Astrocyte (in vitro differentiated cells and primary cell): ENCODE data around the gene PPP1R1B. TPM values are rescaled to one million over a fixed set of nuclear protein-coding genes. Genes with fewer than 3 reads are reported as not detected.
A peak's percentile ranks its signal among the peaks of the same experiment; 100 is the strongest.

ENCODE experiments used
- DNase-seq: peaks from one replicate; pipeline ENCODE4 v3.0.0-alpha.2; 2010; ENCODE audit warnings: low read depth
- FAIRE-seq: peaks from 2 replicates; lab custom pipeline; 2011; peaks lifted over from hg19 to GRCh38; lab: Jason Lieb, UNC
- H2AFZ ChIP-seq: 2 replicates; pipeline ENCODE4 v1.6.0; 2012; ENCODE audit warnings: low read depth, low read length, inconsistent platforms
- H3K27ac ChIP-seq: 2 replicates; pipeline ENCODE4 v1.5.1; 2011; ENCODE audit warnings: low read depth, low read length, inconsistent platforms
- H3K27me3 ChIP-seq: 2 replicates; pipeline ENCODE4 v1.6.0; 2011; ENCODE audit warnings: low read length, inconsistent platforms; ENCODE audit not compliant: insufficient read depth
- H3K36me3 ChIP-seq: 2 replicates; pipeline ENCODE4 v1.5.1; 2011; ENCODE audit warnings: low read length, inconsistent platforms; ENCODE audit not compliant: insufficient read depth
- H3K4me1 ChIP-seq: 2 replicates; pipeline ENCODE4 v1.5.1; 2011; ENCODE audit warnings: low read length, inconsistent platforms; ENCODE audit not compliant: insufficient read depth
- H3K4me2 ChIP-seq: 2 replicates; pipeline ENCODE4 v1.6.0; 2012; ENCODE audit warnings: low read length, inconsistent platforms
- H3K4me3 ChIP-seq: 2 replicates; pipeline ENCODE4 v1.5.1; 2011; ENCODE audit warnings: low read depth, mild to moderate bottlenecking, low read length, inconsistent platforms; ENCODE audit not compliant: insufficient read depth
- H3K79me2 ChIP-seq: 2 replicates; pipeline ENCODE4 v1.6.0; 2012; ENCODE audit warnings: mild to moderate bottlenecking, low read length, inconsistent platforms; ENCODE audit not compliant: insufficient read depth
- H3K9ac ChIP-seq: 2 replicates; pipeline ENCODE4 v1.6.0; 2012; ENCODE audit warnings: mild to moderate bottlenecking, low read length, inconsistent platforms
- H3K9me3 ChIP-seq: 2 replicates; pipeline ENCODE4 v1.5.1; 2012; ENCODE audit warnings: low read depth, mild to moderate bottlenecking, low read length, inconsistent platforms; ENCODE audit not compliant: insufficient read depth
- H4K20me1 ChIP-seq: 2 replicates; pipeline ENCODE4 v1.6.0; 2012; ENCODE audit warnings: low read length, inconsistent platforms; ENCODE audit not compliant: insufficient read depth
- H3K27ac Mint-ChIP-seq: one replicate; pipeline ENCODE4 v1.8.0; 2021; ENCODE audit warnings: mild to moderate bottlenecking, mixed read lengths; ENCODE audit not compliant: unreplicated experiment
- H3K27me3 Mint-ChIP-seq: one replicate; pipeline ENCODE4 v1.8.0; 2021; ENCODE audit warnings: low read depth, mixed read lengths; ENCODE audit not compliant: unreplicated experiment
- H3K36me3 Mint-ChIP-seq: one replicate; pipeline ENCODE4 v1.8.0; 2021; ENCODE audit warnings: low read depth, mixed read lengths; ENCODE audit not compliant: unreplicated experiment
- H3K4me1 Mint-ChIP-seq: one replicate; pipeline ENCODE4 v1.8.0; 2021; ENCODE audit warnings: low read depth, mixed read lengths; ENCODE audit not compliant: unreplicated experiment
- H3K4me3 Mint-ChIP-seq: one replicate; pipeline ENCODE4 v1.8.0; 2021; ENCODE audit warnings: mild to moderate bottlenecking, moderate library complexity, mixed read lengths; ENCODE audit not compliant: unreplicated experiment
- H3K9me3 Mint-ChIP-seq: one replicate; pipeline ENCODE4 v1.8.0; 2021; ENCODE audit warnings: mild to moderate bottlenecking, mixed read lengths; ENCODE audit not compliant: unreplicated experiment
- EZH2 ChIP-seq: IDR thresholded peaks from 2 replicates; pipeline ENCODE4 v1.6.1; 2012; ENCODE audit warnings: mild to moderate bottlenecking, low read length, inconsistent platforms; ENCODE audit not compliant: insufficient read depth
- total RNA-seq: library from RNA; stranded (reverse); gene quantifications from 2 replicates; pipeline ENCODE4 v1.2.1, GENCODE V29; 2021
- TF ChIP-seq, protein P1 (sequence below): IDR thresholded peaks from 2 replicates; pipeline ENCODE4 v1.5.1; 2011; ENCODE audit warnings: low read depth, mild to moderate bottlenecking, inconsistent platforms, low read length, moderate library complexity; ENCODE audit not compliant: insufficient read depth

PPP1R1B gene
- total RNA-seq, 1 donor from 2014 or later, result 0.39 TPM

DNA sequence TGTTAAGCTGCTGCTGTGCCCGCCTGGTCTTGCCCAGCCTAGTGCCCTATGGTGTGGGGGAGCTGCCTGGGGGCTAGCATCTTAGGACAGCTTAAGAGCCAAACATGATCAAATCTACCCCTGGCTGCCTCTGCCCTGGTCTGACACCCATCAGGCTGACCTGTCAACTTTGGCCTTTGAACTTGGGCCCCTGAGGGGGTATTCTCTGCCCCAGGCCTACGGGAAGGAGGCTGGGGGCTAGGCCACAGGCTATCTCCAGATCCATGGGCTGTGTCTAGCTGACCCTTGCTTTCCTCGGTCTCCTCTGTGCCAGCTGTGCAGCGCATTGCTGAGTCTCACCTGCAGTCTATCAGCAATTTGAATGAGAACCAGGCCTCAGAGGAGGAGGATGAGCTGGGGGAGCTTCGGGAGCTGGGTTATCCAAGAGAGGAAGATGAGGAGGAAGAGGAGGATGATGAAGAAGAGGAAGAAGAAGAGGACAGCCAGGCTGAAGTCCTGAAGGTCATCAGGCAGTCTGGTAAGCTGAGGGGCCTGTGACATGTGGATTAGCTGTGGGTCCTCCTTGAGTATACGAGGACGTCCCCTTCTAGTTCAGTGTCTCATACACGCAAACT lies 6.9 kb downstream of the PPP1R1B start:
- TF ChIP-seq EZH2, result no peak
- TF ChIP-seq, protein P1, sequence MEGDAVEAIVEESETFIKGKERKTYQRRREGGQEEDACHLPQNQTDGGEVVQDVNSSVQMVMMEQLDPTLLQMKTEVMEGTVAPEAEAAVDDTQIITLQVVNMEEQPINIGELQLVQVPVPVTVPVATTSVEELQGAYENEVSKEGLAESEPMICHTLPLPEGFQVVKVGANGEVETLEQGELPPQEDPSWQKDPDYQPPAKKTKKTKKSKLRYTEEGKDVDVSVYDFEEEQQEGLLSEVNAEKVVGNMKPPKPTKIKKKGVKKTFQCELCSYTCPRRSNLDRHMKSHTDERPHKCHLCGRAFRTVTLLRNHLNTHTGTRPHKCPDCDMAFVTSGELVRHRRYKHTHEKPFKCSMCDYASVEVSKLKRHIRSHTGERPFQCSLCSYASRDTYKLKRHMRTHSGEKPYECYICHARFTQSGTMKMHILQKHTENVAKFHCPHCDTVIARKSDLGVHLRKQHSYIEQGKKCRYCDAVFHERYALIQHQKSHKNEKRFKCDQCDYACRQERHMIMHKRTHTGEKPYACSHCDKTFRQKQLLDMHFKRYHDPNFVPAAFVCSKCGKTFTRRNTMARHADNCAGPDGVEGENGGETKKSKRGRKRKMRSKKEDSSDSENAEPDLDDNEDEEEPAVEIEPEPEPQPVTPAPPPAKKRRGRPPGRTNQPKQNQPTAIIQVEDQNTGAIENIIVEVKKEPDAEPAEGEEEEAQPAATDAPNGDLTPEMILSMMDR, result no peak
- H3K9ac ChIP-seq, result no peak overlapping the region
- FAIRE-seq (no peak), DNase-seq (no peak)
- H3K27me3 ChIP-seq, result peaks cover 27% of the 10 kb centered on the region
- H3K4me1 Mint-ChIP-seq, result peaks cover 12% of the 10 kb centered on the region
- no peaks in the 10 kb centered on the region for H3K9me3 ChIP-seq
- H3K9me3 Mint-ChIP-seq, result no peaks in the 10 kb centered on the region
- peaks cover 12% of the 10 kb centered on the region for H3K4me1 ChIP-seq
- no peak overlapping the region for H3K27ac Mint-ChIP-seq
- no peaks in the 10 kb centered on the region for H3K36me3 Mint-ChIP-seq
- H3K79me2 ChIP-seq, result peaks cover 16% of the 10 kb centered on the region
- no peaks in the 10 kb centered on the region for H3K36me3 ChIP-seq
- H3K4me2 ChIP-seq, result no peak overlapping the region
- no peak overlapping the region for H3K4me3 ChIP-seq
- no peak overlapping the region for H2AFZ ChIP-seq
- H3K27ac ChIP-seq, result no peak overlapping the region
- H3K27me3 Mint-ChIP-seq, result peaks cover 26% of the 10 kb centered on the region
- H3K4me3 Mint-ChIP-seq, result peak overlapping the region; percentile 29
- peaks cover 7% of the 10 kb centered on the region for H4K20me1 ChIP-seq

DNA sequence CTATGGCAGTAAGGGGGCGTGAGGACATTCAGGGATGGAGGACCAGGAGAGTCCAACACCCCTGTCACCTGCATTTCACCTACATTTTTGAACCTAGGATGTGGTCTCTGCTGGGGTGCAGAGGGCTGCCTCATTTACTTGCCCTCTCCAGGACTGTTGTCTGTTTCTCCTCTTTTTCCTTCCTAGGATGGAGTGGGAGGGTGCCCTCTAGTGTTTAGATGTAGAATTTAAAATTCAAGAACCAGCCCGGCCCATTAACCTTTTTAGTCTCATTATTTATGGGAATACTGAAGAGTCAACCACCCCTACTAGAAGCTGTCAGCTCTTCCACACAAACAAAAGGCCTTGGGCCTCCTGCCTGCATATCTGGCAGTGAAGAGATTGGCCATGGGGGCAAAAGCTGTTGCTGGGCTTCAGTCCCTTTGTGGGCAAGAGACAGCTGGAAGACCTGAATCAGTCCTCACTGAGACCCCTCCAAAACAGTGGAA lies 7.7 kb downstream of the PPP1R1B start:
- Histone ChIP-seq H2AFZ (no peak overlapping the region), H3K4me2 (no peak overlapping the region), H3K27ac (no peak overlapping the region), H3K27me3 (peaks cover 20% of the 10 kb centered on the region), H3K4me1 (peaks cover 13% of the 10 kb centered on the region), H3K79me2 (peaks cover 24% of the 10 kb centered on the region), H3K4me3 (no peak overlapping the region), H3K9me3 (no peaks in the 10 kb centered on the region), H3K36me3 (no peaks in the 10 kb centered on the region), H4K20me1 (peaks cover 13% of the 10 kb centered on the region), H3K9ac (no peak overlapping the region)
- Mint-ChIP-seq H3K4me3 (no peak overlapping the region), H3K4me1 (peaks cover 17% of the 10 kb centered on the region), H3K27me3 (peaks cover 20% of the 10 kb centered on the region), H3K9me3 (no peaks in the 10 kb centered on the region), H3K36me3 (no peaks in the 10 kb centered on the region), H3K27ac (no peak overlapping the region)
- DNase-seq, result no peak
- FAIRE-seq, result no peak
- TF ChIP-seq, protein P1, result peak; percentile 68
- TF ChIP-seq EZH2, result no peak

DNA sequence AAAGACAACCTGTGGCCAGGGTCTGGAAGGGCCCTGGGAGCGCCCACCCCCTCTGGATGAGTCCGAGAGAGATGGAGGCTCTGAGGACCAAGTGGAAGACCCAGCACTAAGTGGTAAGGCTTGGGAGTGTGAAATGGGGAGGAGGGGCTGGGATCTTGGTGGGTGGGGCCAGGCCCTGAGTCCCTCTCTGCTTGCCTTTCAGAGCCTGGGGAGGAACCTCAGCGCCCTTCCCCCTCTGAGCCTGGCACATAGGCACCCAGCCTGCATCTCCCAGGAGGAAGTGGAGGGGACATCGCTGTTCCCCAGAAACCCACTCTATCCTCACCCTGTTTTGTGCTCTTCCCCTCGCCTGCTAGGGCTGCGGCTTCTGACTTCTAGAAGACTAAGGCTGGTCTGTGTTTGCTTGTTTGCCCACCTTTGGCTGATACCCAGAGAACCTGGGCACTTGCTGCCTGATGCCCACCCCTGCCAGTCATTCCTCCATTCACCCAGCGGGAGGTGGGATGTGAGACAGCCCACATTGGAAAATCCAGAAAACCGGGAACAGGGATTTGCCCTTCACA lies 8.9 kb downstream of the PPP1R1B start:
- peaks cover 16% of the 10 kb centered on the region for H3K27me3 Mint-ChIP-seq
- DNase-seq, result no peak
- Histone ChIP-seq H3K79me2 (peaks cover 36% of the 10 kb centered on the region), H3K27me3 (peaks cover 15% of the 10 kb centered on the region), H3K9me3 (no peaks in the 10 kb centered on the region), H3K27ac (no peak overlapping the region), H3K36me3 (no peaks in the 10 kb centered on the region), H3K4me3 (no peak overlapping the region), H3K9ac (no peak overlapping the region), H3K4me2 (no peak overlapping the region), H2AFZ (no peak overlapping the region), H3K4me1 (peaks cover 19% of the 10 kb centered on the region), H4K20me1 (peaks cover 25% of the 10 kb centered on the region)
- H3K36me3 Mint-ChIP-seq, result no peaks in the 10 kb centered on the region
- H3K9me3 Mint-ChIP-seq, result no peaks in the 10 kb centered on the region
- H3K27ac Mint-ChIP-seq, result no peak overlapping the region
- TF ChIP-seq EZH2, result no peak
- TF ChIP-seq, protein P1, result no peak
- H3K4me1 Mint-ChIP-seq, result peaks cover 27% of the 10 kb centered on the region
- H3K4me3 Mint-ChIP-seq, result peak overlapping the region; percentile 86
- no peak for FAIRE-seq
